ENCODE measurements around the gene TNFSF8.

The TNFSF8 gene

GRCh38 chr9:114884787-114885452 lies 45.5 kb downstream of the TNFSF8 start:
- H3K9me3 ChIP-seq (ENCODE audit: low read length), result peaks cover 5% of the 10 kb centered on the region; the same call in 1 of the 2 replicates
- no peaks in the 10 kb centered on the region for H3K36me3 ChIP-seq (ENCODE audit: insufficient read depth, low read length)
- H3K27ac ChIP-seq (ENCODE audit: low read depth, low read length, poor library complexity, severe bottlenecking), result no peak overlapping the region
- H3K79me2 ChIP-seq (ENCODE audit: insufficient read depth, low read length), result no peaks in the 10 kb centered on the region
- no peaks in the 10 kb centered on the region for H3K9me2 ChIP-seq (ENCODE audit: low read depth, low read length)
- H3K9ac ChIP-seq (ENCODE audit: low read length), result no peak overlapping the region
- H4K20me1 ChIP-seq (ENCODE audit: insufficient read depth, low read length), result no peaks in the 10 kb centered on the region
- H3K4me2 ChIP-seq (ENCODE audit: low read length), result no peak overlapping the region
- peaks cover 8% of the 10 kb centered on the region for H3K4me1 ChIP-seq (ENCODE audit: insufficient read depth, low read length, severe bottlenecking)
- TF ChIP-seq EZH2 (IDR thresholded peaks at IDR 0.05; ENCODE audit: borderline replicate concordance, low read length) (no peak), CTCF (IDR thresholded peaks at IDR 0.05; ENCODE audit: low read length) (no peak)
- H3K4me3 ChIP-seq (ENCODE audit: low read depth, low read length, poor library complexity, severe bottlenecking), result no peak overlapping the region
- H2AFZ ChIP-seq (ENCODE audit: low read length), result no peak overlapping the region
- H3K27me3 ChIP-seq (ENCODE audit: insufficient read depth, low read length), result no peaks in the 10 kb centered on the region
- H3F3A ChIP-seq (ENCODE audit: insufficient read depth, low read length), result no peaks in the 10 kb centered on the region

- no peak for TF ChIP-seq CTCF (IDR thresholded peaks at IDR 0.05; ENCODE audit: low read length)
- no peak for TF ChIP-seq EZH2 (IDR thresholded peaks at IDR 0.05; ENCODE audit: borderline replicate concordance, low read length)
Observed at GRCh38 chr9:114883709-114884108, 46.7 kb downstream of the TNFSF8 start.

GRCh38 chr9:114880291-114880745 lies 50.1 kb downstream of the TNFSF8 start:
- no peaks in the 10 kb centered on the region for H3K79me2 ChIP-seq (ENCODE audit: insufficient read depth, low read length)
- TF ChIP-seq CTCF (IDR thresholded peaks at IDR 0.05; ENCODE audit: low read length), result no peak
- H3K9me2 ChIP-seq (ENCODE audit: low read depth, low read length), result no peaks in the 10 kb centered on the region
- no peaks in the 10 kb centered on the region for H4K20me1 ChIP-seq (ENCODE audit: insufficient read depth, low read length)
- H3K9ac ChIP-seq (ENCODE audit: low read length), result no peak overlapping the region
- H3F3A ChIP-seq (ENCODE audit: insufficient read depth, low read length), result no peaks in the 10 kb centered on the region
- no peak overlapping the region for H3K4me3 ChIP-seq (ENCODE audit: low read depth, low read length, poor library complexity, severe bottlenecking)
- H3K27me3 ChIP-seq (ENCODE audit: insufficient read depth, low read length), result no peaks in the 10 kb centered on the region
- no peaks in the 10 kb centered on the region for H3K36me3 ChIP-seq (ENCODE audit: insufficient read depth, low read length)
- H3K4me1 ChIP-seq (ENCODE audit: insufficient read depth, low read length, severe bottlenecking), result no peaks in the 10 kb centered on the region
- no peak overlapping the region for H3K4me2 ChIP-seq (ENCODE audit: low read length)
- no peak overlapping the region for H2AFZ ChIP-seq (ENCODE audit: low read length)
- no peak overlapping the region for H3K27ac ChIP-seq (ENCODE audit: low read depth, low read length, poor library complexity, severe bottlenecking)
- peaks cover 5% of the 10 kb centered on the region for H3K9me3 ChIP-seq (ENCODE audit: low read length)

More at GRCh38 chr9:114883709-114884108, 46.7 kb downstream of the TNFSF8 start:
- Histone ChIP-seq H3K27me3 (ENCODE audit: insufficient read depth, low read length) (no peaks in the 10 kb centered on the region), H3K4me2 (ENCODE audit: low read length) (no peak overlapping the region), H3K79me2 (ENCODE audit: insufficient read depth, low read length) (no peaks in the 10 kb centered on the region), H2AFZ (ENCODE audit: low read length) (no peak overlapping the region), H3K27ac (ENCODE audit: low read depth, low read length, poor library complexity, severe bottlenecking) (no peak overlapping the region), H3K9ac (ENCODE audit: low read length) (no peak overlapping the region), H4K20me1 (ENCODE audit: insufficient read depth, low read length) (no peaks in the 10 kb centered on the region), H3K4me1 (ENCODE audit: insufficient read depth, low read length, severe bottlenecking) (peaks cover 4% of the 10 kb centered on the region), H3F3A (ENCODE audit: insufficient read depth, low read length) (no peaks in the 10 kb centered on the region), H3K36me3 (ENCODE audit: insufficient read depth, low read length) (no peaks in the 10 kb centered on the region), H3K4me3 (ENCODE audit: low read depth, low read length, poor library complexity, severe bottlenecking) (no peak overlapping the region), H3K9me3 (ENCODE audit: low read length) (peaks cover 5% of the 10 kb centered on the region; the same call in 1 of the 2 replicates), H3K9me2 (ENCODE audit: low read depth, low read length) (no peaks in the 10 kb centered on the region)

Measured in OCI-LY1 (cell line).